Measurements from ENCODE around the gene AXDND1. TPM values are rescaled to one million over a fixed set of nuclear protein-coding genes. Genes with fewer than 3 reads are reported as not detected.
"Not testable (repeated sequence)": the region's sequence is repeated elsewhere in the genome, so short reads cannot be mapped to it uniquely, and the experiment has no call there.

AXDND1 gene
- polyA plus RNA-seq, 1 donor from 2014 or later = 1.1 TPM

DNA sequence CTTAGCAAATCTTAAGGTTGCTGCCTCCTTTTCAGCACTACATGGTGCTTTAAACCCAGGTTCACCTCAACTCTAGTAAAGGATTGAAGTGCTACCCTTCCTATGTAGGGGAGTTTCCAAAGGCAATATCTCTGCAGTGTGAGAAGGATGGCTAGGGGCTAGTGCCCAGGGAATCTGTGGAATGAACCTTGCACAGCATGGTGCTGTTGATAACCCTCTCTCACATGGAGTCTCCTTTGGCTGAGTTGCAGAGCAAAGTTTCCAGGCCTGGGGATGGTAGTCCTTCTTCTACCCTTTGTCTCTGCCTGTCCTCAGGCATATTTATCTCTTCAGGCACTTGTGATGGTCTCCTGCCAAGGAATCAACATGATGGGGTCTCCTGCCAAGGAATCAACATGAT is 59.4 kb downstream of the AXDND1 start:
- Histone ChIP-seq H3K27ac (ENCODE audit: low read length) (no peak overlapping the region), H3F3A (ENCODE audit: insufficient read depth, low read length, poor library complexity, severe bottlenecking) (no peaks in the 10 kb centered on the region), H3K4me3 (ENCODE audit: low read length) (no peak overlapping the region), H3K4me2 (ENCODE audit: low read length) (no peak overlapping the region), H3K9me2 (ENCODE audit: insufficient read depth, low read length) (no peaks in the 10 kb centered on the region), H4K20me1 (ENCODE audit: insufficient read depth) (no peaks in the 10 kb centered on the region), H3K9ac (ENCODE audit: low read length) (no peak overlapping the region), H2AFZ (ENCODE audit: low read depth, low read length) (no peak overlapping the region), H3K9me3 (ENCODE audit: low read length) (no peaks in the 10 kb centered on the region), H3K36me3 (ENCODE audit: insufficient read depth, low read length) (no peaks in the 10 kb centered on the region), H3K79me2 (replicated peaks; ENCODE audit: insufficient read depth, low read length) (no peaks in the 10 kb centered on the region), H3K27me3 (ENCODE audit: insufficient read depth, low read depth, low read length) (no peaks in the 10 kb centered on the region)
- TF ChIP-seq EZH2 (IDR thresholded peaks at IDR 0.05; ENCODE audit: borderline replicate concordance, insufficient read depth, low read length, poor library complexity, severe bottlenecking) = no peak
- TF ChIP-seq POLR2AphosphoS5 (IDR thresholded peaks at IDR 0.05) = no peak
- TF ChIP-seq RAD21 (conservative IDR thresholded peaks at IDR 0.05) = no peak
- TF ChIP-seq, protein P1, sequence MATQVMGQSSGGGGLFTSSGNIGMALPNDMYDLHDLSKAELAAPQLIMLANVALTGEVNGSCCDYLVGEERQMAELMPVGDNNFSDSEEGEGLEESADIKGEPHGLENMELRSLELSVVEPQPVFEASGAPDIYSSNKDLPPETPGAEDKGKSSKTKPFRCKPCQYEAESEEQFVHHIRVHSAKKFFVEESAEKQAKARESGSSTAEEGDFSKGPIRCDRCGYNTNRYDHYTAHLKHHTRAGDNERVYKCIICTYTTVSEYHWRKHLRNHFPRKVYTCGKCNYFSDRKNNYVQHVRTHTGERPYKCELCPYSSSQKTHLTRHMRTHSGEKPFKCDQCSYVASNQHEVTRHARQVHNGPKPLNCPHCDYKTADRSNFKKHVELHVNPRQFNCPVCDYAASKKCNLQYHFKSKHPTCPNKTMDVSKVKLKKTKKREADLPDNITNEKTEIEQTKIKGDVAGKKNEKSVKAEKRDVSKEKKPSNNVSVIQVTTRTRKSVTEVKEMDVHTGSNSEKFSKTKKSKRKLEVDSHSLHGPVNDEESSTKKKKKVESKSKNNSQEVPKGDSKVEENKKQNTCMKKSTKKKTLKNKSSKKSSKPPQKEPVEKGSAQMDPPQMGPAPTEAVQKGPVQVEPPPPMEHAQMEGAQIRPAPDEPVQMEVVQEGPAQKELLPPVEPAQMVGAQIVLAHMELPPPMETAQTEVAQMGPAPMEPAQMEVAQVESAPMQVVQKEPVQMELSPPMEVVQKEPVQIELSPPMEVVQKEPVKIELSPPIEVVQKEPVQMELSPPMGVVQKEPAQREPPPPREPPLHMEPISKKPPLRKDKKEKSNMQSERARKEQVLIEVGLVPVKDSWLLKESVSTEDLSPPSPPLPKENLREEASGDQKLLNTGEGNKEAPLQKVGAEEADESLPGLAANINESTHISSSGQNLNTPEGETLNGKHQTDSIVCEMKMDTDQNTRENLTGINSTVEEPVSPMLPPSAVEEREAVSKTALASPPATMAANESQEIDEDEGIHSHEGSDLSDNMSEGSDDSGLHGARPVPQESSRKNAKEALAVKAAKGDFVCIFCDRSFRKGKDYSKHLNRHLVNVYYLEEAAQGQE (IDR thresholded peaks at IDR 0.05; ENCODE audit: borderline replicate concordance) = no peak
- TF ChIP-seq, protein P2, sequence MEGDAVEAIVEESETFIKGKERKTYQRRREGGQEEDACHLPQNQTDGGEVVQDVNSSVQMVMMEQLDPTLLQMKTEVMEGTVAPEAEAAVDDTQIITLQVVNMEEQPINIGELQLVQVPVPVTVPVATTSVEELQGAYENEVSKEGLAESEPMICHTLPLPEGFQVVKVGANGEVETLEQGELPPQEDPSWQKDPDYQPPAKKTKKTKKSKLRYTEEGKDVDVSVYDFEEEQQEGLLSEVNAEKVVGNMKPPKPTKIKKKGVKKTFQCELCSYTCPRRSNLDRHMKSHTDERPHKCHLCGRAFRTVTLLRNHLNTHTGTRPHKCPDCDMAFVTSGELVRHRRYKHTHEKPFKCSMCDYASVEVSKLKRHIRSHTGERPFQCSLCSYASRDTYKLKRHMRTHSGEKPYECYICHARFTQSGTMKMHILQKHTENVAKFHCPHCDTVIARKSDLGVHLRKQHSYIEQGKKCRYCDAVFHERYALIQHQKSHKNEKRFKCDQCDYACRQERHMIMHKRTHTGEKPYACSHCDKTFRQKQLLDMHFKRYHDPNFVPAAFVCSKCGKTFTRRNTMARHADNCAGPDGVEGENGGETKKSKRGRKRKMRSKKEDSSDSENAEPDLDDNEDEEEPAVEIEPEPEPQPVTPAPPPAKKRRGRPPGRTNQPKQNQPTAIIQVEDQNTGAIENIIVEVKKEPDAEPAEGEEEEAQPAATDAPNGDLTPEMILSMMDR (IDR thresholded peaks at IDR 0.05; ENCODE audit: poor library complexity, severe bottlenecking) = no peak
- no peak for TF ChIP-seq EP300 (conservative IDR thresholded peaks at IDR 0.05; ENCODE audit: poor library complexity, severe bottlenecking)
- no peak for TF ChIP-seq SMC3 (conservative IDR thresholded peaks at IDR 0.05; ENCODE audit: poor library complexity)
- TF ChIP-seq TAF1 (IDR thresholded peaks at IDR 0.05; ENCODE audit: low read depth) = no peak
- no peak for TF ChIP-seq MXI1 (conservative IDR thresholded peaks at IDR 0.05; ENCODE audit: poor library complexity, severe bottlenecking)

DNA sequence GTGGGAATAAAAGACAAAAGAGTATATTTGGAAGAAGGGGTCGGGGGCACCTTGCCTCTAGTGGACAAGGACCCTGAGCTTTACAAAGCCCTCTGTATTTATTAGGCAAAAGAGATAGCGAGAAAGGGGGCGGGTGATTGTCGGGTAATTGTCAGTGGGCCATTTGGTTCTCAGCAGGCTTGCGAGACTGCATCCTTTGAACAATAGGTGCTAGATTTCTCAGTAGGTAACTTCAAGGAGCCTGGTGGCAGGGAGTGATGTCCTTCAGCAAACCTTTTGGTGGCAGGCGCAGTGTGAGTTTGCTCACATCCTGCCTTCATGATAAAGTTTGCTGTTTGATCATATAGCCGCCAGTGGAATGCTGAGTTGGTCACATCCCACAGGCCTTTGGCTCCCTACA is 71.4 kb downstream of the AXDND1 start:
- Histone ChIP-seq H3K9me3 (ENCODE audit: low read length) (no peaks in the 10 kb centered on the region), H3F3A (ENCODE audit: insufficient read depth, low read length, poor library complexity, severe bottlenecking) (no peaks in the 10 kb centered on the region), H3K4me3 (ENCODE audit: low read length) (no peak overlapping the region), H3K9me2 (ENCODE audit: insufficient read depth, low read length) (no peaks in the 10 kb centered on the region), H3K27me3 (ENCODE audit: insufficient read depth, low read depth, low read length) (no peaks in the 10 kb centered on the region), H3K27ac (ENCODE audit: low read length) (no peak overlapping the region), H3K4me2 (ENCODE audit: low read length) (no peak overlapping the region), H4K20me1 (ENCODE audit: insufficient read depth) (no peaks in the 10 kb centered on the region), H3K9ac (ENCODE audit: low read length) (no peak overlapping the region), H3K79me2 (replicated peaks; ENCODE audit: insufficient read depth, low read length) (no peaks in the 10 kb centered on the region), H3K36me3 (ENCODE audit: insufficient read depth, low read length) (no peaks in the 10 kb centered on the region), H2AFZ (ENCODE audit: low read depth, low read length) (no peak overlapping the region)
- no peak for TF ChIP-seq TAF1 (IDR thresholded peaks at IDR 0.05; ENCODE audit: low read depth)

DNA sequence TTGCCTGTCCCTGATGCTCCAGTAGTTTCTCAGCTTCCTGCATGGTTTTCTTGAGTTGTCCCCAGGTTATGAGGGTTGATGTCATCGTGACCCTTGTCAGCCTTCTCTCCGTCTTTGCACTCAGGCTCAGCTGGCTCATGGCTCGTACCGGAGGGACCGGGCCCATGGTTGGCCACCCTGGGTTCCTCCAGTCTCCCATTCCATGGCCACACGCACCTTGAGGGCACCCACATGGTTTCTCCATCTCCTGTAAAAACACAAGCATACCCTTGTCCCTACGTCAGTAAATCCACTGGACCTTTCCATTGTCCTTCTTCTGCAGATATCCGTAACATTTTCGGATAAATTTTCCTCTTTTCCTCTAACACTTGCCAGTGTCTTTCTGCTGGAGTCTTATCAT is 73.9 kb downstream of the AXDND1 start:
- H4K20me1 ChIP-seq (ENCODE audit: insufficient read depth); H3F3A ChIP-seq (ENCODE audit: insufficient read depth, low read length, poor library complexity, severe bottlenecking); H3K27ac ChIP-seq (ENCODE audit: low read length); H3K9me3 ChIP-seq (ENCODE audit: low read length); H2AFZ ChIP-seq (ENCODE audit: low read depth, low read length); H3K36me3 ChIP-seq (ENCODE audit: insufficient read depth, low read length); H3K27me3 ChIP-seq (ENCODE audit: insufficient read depth, low read depth, low read length); H3K79me2 ChIP-seq (replicated peaks; ENCODE audit: insufficient read depth, low read length); H3K9ac ChIP-seq (ENCODE audit: low read length); H3K9me2 ChIP-seq (ENCODE audit: insufficient read depth, low read length); H3K4me3 ChIP-seq (ENCODE audit: low read length); H3K4me2 ChIP-seq (ENCODE audit: low read length): not testable (repeated sequence)

DNA sequence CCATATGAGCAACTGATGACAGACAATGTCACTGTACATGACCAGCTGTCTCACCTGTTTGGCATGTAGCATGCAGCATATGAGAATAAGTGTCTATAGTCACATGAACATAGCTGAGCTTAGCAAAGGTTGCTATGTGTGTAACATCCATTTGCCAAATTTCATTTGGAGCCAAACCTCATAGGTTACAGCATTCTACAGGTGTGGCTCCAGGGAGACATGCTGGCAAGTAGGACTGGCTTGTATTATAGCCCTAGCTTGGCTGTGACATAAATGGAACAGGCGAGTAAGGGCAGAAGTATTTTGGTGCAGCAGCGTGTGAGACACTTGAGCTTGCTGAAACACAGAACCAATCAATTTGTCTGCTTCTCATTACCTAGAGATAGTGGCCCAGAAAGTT is 74.5 kb downstream of the AXDND1 start:
- H3K4me3 ChIP-seq (ENCODE audit: low read length); H3K9me3 ChIP-seq (ENCODE audit: low read length); H3K9ac ChIP-seq (ENCODE audit: low read length); H3K79me2 ChIP-seq (replicated peaks; ENCODE audit: insufficient read depth, low read length); H3K9me2 ChIP-seq (ENCODE audit: insufficient read depth, low read length); H3F3A ChIP-seq (ENCODE audit: insufficient read depth, low read length, poor library complexity, severe bottlenecking); H2AFZ ChIP-seq (ENCODE audit: low read depth, low read length); H3K27ac ChIP-seq (ENCODE audit: low read length); H3K36me3 ChIP-seq (ENCODE audit: insufficient read depth, low read length); H3K4me2 ChIP-seq (ENCODE audit: low read length); H3K27me3 ChIP-seq (ENCODE audit: insufficient read depth, low read depth, low read length); H4K20me1 ChIP-seq (ENCODE audit: insufficient read depth): not testable (repeated sequence)

All from neural cell (in vitro differentiated cells).